ENCODE data around the gene CAGE1. TPM values are rescaled to one million over a fixed set of nuclear protein-coding genes. Genes with fewer than 3 reads are reported as not detected.
A peak's percentile ranks its signal among the peaks of the same experiment; 100 is the strongest.
"Not testable (repeated sequence)": the region's sequence is repeated elsewhere in the genome, so short reads cannot be mapped to it uniquely, and the experiment has no call there.

CAGE1 gene
- total RNA-seq, 6 experiments from 2014 or later, result 0.22 TPM; not detected in 5

DNA sequence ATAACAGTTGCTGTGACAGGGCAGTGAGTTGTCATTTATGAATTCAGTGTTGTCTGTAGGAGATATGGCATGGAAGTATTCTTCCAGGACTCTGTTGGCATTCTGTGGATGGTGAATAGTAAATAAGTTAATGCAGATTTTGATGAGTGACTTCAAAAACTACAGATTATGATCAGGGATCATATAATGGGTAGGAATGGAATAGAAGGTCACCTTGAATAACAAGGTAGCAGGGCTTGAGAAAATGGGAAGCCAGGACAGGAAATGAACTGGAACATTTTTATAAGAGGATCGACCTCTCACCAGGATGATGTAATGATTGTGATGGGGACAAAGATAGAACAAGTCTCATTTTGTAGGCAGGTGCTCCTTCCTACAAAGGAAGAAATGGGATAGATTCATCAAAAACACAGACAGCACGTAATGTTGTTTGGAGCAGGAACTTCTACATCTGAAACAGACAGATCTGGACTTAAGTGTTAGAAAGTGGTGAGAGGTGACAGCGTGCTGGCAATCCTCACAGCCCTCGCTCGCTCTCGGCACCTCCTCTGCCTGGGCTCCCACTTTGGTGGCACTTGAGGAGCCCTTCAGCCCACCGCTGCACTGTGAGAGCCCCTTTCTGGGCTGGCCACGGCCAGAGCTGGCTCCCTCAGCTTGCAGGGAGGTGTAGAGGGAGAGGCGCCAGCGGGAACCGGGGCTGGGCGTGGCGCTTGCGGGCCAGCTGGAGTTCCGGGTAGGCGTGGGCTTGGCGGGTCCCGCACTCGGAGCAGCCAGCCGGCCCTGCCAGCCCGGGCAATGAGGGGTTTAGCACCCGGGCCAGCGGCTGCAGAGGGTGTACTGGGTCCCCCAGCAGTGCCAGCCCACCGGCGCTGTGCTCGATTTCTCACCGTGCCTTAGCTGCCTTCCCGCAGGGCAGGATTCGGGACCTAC, 45.7 kb downstream of the CAGE1 start:
- TF ChIP-seq CTCF (IDR thresholded peaks at IDR 0.05), result no peak
- Mint-ChIP-seq H3K27ac (no peak overlapping the region), H3K27me3 (ENCODE audit: insufficient read depth) (peaks cover 18% of the 10 kb centered on the region), H3K9me3 (no peaks in the 10 kb centered on the region), H3K36me3 (ENCODE audit: low read depth) (no peaks in the 10 kb centered on the region), H3K4me3 (no peak overlapping the region), H3K4me1 (ENCODE audit: low read depth) (peaks cover 6% of the 10 kb centered on the region)
- DNase-seq, result no peak

DNA sequence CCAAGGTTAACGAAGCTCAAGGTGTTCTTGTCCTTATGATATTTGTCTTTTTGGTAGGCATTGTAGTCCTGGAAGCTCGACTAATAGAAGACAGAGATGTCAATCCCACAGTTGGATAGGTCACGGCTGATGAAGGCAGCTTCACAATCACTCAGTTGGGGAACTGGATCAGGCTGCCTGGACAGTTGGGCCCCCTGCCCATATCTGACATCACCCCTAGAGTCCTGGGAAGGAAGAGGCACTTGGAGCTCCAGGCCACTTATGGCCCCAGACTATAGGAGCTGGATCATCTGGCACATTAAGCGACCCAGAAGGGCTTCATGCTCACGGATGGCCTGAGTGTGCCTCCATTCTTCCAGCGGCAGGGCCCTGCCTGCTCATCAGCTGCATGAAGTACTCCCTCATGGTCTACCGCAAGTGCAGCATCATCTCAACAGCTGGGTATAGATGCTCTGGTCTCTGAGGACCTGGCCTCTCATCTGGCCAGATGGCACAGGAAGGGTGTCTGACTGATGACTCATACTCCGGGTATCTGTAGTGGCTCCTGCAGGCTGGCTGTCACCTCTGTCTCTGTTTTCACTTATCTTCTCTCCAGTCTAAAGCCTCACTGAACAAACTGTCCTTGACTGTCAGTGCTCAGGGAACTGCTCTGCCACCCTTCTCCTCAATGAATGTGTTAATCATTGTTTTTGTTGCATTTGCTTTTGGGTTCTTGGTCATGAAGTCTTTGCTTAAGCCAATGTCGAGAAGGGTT, 47.4 kb downstream of the CAGE1 start:
- H3K27ac Mint-ChIP-seq, result no peak overlapping the region
- peaks cover 18% of the 10 kb centered on the region for H3K27me3 Mint-ChIP-seq (ENCODE audit: insufficient read depth)
- H3K4me3 Mint-ChIP-seq, result no peak overlapping the region
- TF ChIP-seq CTCF (IDR thresholded peaks at IDR 0.05), result no peak
- H3K9me3 Mint-ChIP-seq, result no peaks in the 10 kb centered on the region
- H3K4me1 Mint-ChIP-seq (ENCODE audit: low read depth), result peaks cover 6% of the 10 kb centered on the region
- no peak for DNase-seq
- no peaks in the 10 kb centered on the region for H3K36me3 Mint-ChIP-seq (ENCODE audit: low read depth)

DNA sequence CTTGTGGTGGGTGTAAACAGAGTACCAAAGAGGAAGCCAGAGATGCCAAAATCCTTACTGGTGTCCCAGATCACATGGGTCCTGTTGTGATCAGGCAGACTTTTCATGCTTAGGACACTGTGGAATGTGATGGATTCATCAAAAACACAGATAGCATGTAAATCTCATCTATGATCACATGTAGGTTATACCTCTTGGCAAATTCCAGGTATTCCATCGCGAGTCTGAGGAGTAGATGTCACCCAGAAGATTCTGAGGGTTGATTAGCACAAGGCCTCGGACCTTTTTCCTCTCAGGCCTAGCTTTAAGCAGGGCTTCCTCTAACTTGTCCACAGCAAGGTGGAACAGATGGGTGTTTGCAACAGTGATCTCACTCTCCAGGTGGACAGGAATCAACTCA, 48.3 kb downstream of the CAGE1 start:
- H3K27ac Mint-ChIP-seq, result no peak overlapping the region
- DNase-seq, result no peak
- H3K27me3 Mint-ChIP-seq (ENCODE audit: insufficient read depth), result peaks cover 18% of the 10 kb centered on the region
- no peaks in the 10 kb centered on the region for H3K36me3 Mint-ChIP-seq (ENCODE audit: low read depth)
- TF ChIP-seq CTCF (IDR thresholded peaks at IDR 0.05), result no peak
- H3K9me3 Mint-ChIP-seq, result no peaks in the 10 kb centered on the region
- H3K4me3 Mint-ChIP-seq, result no peak overlapping the region
- peaks cover 6% of the 10 kb centered on the region for H3K4me1 Mint-ChIP-seq (ENCODE audit: low read depth)

DNA sequence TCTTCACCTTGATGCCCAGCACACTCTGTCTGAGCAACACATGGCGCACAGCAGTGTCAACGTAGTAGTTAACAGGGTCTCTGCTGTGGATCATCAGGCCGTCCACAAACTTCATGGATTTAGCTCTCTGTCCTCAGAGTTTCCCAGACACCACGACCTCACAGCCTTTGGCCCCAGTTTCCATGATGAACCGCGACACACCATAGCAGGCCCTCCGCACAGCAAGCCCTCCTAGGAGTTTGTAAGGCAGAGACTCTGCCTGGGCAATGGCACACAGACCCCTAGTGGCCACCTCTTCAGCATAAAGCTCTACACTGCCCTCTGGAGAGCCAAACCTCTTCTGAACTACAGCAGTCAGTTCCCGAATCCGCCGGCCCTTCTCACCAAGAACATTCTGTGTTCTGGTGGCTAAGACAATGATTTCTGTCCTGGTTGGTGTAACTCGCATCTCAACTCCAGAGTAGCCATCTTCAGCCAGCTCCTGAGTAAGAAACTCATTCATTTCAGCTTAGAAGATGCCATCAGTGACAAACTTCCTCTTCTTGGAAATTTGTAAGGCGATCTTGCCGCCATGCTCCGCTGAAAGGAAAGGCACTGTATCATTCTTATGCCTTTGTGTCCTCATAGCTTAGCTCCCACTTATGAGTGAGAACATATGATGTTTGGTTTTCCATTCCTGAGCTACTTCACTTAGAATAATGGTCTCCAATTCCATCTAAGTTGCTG, 50.4 kb downstream of the CAGE1 start:
- H3K4me3 Mint-ChIP-seq; H3K36me3 Mint-ChIP-seq (ENCODE audit: low read depth); H3K27ac Mint-ChIP-seq; DNase-seq; H3K9me3 Mint-ChIP-seq; H3K4me1 Mint-ChIP-seq (ENCODE audit: low read depth): not testable (repeated sequence)
- peak; percentile 49 for TF ChIP-seq CTCF (IDR thresholded peaks at IDR 0.05)
- peaks cover 15% of the 10 kb centered on the region for H3K27me3 Mint-ChIP-seq (ENCODE audit: insufficient read depth)

DNA sequence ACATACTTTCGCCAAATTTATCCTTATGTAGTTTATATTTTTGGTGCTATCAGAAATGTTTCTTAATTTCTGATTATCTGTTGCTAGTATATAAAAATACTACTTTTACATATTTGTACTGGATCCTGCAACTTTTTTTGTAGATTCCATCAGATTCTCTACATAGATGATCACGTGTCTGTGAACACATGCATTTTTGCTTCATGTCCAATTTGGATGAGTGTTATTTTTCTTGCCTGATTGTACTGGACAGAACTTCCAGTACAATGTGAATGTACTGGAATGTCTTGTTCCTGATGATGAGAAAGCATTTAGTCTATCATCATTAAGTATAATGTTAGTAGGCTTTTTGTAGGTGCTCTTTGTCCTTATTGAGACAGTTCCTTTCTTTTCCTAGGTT, 51.5 kb downstream of the CAGE1 start:
- no peaks in the 10 kb centered on the region for H3K9me3 Mint-ChIP-seq
- peaks cover 6% of the 10 kb centered on the region for H3K4me1 Mint-ChIP-seq (ENCODE audit: low read depth)
- H3K27ac Mint-ChIP-seq, result no peak overlapping the region
- H3K4me3 Mint-ChIP-seq, result no peak overlapping the region
- no peaks in the 10 kb centered on the region for H3K36me3 Mint-ChIP-seq (ENCODE audit: low read depth)
- H3K27me3 Mint-ChIP-seq (ENCODE audit: insufficient read depth), result peaks cover 12% of the 10 kb centered on the region
- TF ChIP-seq CTCF (IDR thresholded peaks at IDR 0.05), result no peak
- DNase-seq, result peak; percentile 25

All from HFFc6 (cell line).